IPS DF 4.7 (cell line): ENCODE measurements around the gene USP7.
"Not testable (repeated sequence)": the region's sequence is repeated elsewhere in the genome, so short reads cannot be mapped to it uniquely, and the experiment has no call there.

Experiments used
- DNase-seq: peaks from one replicate; pipeline ENCODE4 v3.0.0-alpha.2; 2013; ENCODE audit warnings: low spot score; ENCODE audit errors: extremely low read depth

Gene USP7

DNA sequence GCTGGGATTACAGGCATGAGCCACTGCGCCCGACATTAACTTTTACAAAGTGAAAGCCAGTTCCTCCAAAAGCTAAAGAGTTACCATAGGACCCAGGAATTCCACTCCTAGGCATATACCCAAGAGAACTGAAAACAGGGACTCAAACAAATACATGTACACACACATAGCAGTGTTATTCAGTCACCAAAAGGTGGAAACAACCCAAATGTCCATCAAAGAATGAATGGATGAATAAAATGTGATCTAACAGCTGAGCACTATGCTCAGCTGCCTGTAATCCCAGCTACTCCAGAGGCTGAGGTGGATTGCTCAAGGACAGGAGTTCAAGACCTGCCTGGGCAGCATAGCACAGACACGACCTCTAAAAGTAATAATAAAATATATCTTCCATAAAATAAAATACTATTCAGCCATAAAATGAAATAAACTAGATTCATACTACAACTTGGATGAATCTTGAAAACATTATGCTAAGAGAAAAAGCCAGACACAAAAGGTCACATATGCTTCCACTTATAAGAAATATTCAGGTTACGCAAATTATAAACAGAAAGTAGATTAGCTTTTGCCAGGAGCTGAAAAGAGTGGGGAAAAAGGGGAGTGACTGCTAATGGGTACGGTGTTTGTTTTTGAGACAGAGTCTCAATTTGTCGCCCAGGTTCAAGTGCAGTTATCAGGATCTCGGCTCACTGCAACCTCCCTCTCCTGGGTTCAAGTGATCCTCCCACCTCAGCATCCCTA, 9.3 kb upstream of the USP7 start:
- no peak for DNase-seq

- DNase-seq: no peak
These were observed 7.7 kb upstream of the USP7 start for GRCh38 chr16:8971416-8971815.

DNA sequence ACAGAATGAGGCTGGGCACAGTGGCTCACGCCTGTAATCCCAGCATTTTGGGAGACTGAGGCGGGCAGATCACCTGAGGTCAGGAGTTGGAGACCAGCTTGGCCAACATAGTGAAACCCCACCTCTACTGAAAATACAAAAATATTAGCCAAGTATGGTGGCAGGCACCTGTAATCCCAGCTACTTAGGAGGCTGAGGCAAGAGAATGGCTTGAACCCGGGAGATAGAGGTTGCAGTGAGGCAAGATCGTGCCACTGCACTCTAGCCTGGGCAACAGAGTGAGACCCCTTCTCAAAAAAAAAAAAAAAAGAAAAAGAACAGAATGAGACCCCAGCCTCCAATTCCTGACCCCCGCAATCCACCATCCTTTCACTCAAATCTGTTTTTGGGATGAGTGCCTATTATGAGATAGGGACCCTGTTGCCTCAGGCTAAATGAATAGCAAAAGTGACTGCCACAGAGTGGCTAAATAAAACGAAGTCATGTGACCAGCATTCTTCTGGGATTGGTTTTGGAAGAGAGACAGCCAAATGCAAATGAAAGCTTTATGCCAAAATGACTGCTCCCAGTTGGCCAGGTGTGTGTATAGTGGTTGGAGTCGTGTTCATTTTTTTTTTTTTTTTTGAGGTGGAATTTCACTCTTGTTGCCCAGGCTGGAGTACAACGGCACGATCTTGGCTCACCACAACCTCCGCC, 5.6 kb upstream of the USP7 start:
- DNase-seq: not testable (repeated sequence)

GRCh38 chr16:8968054-8968453, 4.3 kb upstream of the USP7 start:
- DNase-seq: not testable (repeated sequence)

DNA sequence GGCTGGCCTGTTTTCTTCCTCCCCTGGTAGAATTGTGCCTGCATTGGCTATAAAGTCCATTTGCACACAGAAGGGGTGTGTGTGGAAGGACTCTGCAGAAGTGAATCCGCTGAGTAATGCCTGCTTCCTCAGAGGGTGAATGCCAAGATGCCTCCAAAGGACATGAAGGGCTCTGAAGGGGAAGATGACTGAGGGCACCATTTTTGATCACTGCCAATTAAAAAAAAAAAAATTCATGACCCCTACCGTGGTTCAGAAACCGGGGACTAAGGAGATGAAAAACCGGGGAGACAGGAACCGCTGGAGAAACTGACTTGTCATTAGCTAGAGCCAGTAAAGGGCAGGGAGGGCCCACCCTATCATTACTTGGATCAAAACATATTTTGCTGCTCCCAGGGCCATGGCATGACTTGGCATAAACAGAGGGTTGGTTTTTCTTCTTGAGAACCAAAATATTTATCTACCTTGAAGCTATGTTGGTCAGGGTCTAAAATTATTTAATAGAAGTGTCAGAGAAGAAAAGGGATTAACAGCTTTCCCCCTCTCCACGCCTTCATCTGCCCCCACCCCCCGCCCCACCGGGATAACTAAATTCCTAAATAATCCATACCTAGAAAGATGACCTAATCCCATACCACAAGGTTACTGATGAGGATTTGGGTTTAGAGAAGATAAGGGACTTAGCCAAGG, 3.6 kb upstream of the USP7 start:
- DNase-seq: no peak

DNA sequence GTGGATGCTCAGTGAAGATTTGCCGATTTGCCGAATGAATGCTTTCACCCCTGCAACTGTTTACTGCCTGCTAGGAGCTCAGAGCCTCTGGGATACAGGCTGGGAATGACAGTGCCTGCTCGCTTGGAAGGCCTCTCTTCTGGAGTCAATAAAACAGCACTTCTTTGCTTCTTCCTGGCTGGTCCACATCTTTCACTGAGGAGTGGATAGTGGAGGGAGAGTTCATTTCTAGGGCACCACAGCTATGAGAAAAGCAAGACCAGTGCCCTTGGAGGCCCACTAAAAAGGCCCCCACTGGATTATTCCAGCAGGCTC, 3.1 kb upstream of the USP7 start:
- DNase-seq: no peak

GRCh38 chr16:8964462-8964861, 756 bp upstream of the USP7 start:
- no peak for DNase-seq

GRCh38 chr16:8963010-8963820, 491 bp downstream of the USP7 start:
- DNase-seq: no peak

DNA sequence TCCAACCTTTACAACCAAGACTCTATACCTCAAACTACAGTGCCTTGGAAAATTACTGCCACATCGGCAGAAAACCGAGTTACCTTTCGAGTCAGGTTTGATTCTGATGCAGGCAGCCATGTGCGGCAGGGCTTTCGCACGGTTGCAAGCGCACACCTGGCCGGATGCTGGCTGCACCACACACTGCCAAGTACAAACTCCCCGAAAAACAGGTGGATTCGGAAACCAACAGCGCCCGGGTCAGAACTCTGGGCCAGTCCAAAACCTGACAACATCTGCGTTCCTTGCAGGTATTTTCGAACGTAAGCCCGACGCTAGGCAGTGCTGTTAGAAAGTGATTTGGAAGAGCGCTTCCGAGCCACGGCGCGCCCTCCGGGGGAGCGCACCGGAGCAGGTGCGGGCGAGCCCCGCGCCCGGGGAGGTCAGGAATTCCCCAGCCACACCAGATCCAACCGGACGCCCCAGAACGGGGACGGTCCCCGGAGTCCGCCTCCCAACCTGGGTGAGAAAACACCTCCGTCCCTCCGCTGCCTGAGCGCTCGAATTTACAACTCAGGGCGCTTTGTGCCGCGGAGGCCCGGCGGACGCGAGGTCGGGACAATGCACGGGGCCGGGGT, 1.2 kb downstream of the USP7 start:
- no peak for DNase-seq

GRCh38 chr16:8961811-8962390, 1.8 kb downstream of the USP7 start:
- no peak for DNase-seq

GRCh38 chr16:8960788-8961109, 3.0 kb downstream of the USP7 start:
- DNase-seq: no peak

GRCh38 chr16:8959921-8960787, 3.6 kb downstream of the USP7 start:
- no peak for DNase-seq

DNA sequence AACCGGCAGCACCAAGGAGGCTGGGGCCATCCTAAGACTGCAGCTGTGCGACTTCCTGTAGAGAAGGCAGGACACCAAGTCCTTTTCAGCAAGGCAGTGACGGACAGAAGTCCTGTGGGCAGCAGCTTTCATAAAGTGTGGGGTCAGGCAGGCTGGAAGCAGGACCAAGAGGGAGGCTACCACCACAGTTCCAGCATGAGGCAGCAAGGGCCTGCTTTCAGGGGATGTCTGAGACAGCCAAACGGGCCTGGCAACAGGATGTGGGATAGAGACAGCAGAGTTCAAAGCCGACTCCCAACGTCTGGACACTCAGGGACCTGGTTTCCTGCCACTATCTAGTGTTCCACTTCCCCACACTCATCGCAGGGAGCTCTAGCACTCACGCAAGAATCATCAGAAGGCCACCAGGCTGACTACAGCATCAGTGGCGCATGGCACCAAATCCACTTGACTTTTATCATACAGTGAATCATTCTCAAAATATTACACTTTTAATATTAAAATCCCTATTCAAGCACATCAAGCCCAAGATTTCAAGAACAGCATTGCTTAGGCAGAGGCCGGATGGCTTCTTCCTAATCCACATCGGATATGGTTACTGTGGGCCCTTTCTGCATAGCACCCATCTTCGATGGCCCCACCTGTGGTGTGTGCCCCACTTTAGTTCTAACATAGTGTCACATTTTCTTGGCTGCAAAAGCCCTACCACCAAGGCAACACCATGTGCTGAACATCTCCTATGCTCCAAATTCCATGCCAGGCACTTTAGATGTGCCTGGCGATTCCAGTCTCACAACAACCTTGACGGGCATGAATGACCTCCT, 5.2 kb downstream of the USP7 start:
- DNase-seq: no peak

- DNase-seq: no peak
These were observed 6.1 kb downstream of the USP7 start for GRCh38 chr16:8957509-8958157.

DNA sequence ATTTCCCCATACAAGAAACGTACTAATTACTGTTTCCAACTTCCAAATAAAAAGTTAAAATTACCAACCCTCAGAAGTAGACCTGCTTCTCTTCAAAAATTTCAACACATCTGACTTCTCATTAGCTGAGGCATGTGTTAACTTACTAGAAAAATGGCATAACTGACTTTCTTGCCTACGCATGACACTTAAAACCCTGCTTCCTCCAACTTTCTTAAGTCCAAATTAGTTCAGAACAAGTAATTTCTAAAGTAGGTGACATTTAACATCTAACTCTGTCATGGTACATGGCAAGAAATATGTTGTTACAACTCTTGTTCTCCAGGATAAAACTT, 6.7 kb downstream of the USP7 start:
- DNase-seq: no peak

DNA sequence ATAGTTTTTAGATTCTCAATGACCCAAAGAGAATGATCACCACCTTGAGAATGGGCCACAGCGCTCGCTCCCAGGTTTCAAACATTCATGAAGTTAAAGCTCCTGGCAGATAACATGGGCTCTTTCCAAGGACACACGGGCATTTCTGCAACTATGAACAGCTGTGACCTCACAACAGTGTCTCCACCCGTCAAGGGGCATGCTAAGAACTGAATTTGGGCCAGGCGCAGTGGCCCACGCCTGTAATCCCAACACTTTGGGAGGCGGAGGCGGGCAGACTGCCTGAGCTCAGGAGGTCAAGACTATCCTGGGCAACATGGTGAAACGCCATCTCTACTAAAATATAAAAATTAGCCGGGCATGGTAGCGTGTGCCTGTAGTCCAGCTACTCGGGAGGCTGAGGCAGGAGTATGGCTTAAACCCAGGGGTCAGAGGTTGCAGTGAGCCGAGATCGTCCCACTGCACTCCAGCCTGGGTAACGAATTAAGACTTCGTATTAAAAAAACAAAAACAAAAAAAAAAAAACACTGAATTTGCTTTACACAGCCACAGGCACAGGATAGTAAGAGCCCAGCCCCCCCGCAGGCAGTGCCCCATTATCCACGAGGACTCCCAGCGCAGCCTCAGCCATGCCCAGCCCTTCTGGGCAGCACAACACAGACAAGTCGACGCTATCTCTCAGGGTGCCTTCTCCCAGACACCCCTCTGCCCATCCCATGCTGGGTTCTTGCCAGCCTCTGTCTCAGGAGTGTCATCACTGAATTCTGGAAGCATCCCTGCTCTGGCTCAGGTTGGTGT, 7.2 kb downstream of the USP7 start:
- no peak for DNase-seq

DNA sequence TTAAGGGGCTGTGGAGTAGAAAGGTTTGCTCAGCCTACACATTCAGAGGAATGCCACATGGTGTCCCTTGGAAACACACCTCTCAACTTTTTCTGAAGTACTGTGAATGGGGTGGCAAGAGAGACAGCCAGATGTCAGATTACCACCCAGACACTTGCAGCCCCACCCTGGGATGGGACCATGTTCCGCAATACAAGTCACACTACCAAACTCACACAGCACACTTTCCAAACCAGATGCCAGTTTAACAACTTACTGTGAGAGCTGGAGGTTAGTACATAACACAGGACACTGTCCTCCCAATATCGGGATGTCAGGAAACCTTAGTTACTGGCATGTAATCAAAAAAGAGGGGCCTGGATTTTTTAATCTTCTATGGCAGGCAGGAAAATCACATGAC, 7.9 kb downstream of the USP7 start:
- DNase-seq: no peak

- DNase-seq: no peak
These were observed 10.6 kb downstream of the USP7 start for GRCh38 chr16:8953064-8953463.
